ENCODE results near the gene ST8SIA5.

ST8SIA5 gene

DNA sequence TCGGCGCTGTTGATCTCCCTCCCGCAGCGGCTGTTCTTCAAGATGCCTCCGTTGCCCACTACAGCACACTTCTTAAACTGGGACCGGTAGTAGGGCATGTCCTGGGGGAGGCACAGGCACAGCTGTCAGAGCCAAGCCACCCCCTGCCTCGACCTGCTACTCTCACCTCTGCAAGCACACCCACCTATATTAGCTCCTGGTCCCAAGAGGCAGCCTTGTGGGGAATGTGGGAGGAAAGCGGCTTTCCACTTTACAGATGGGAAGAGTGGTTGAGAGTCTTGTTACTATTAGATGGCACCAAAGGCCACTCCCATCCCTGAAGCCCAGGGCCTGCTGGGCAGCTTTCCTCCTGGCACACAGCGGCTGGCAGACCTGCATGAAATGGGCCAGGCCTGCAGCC lies 70.7 kb downstream of the ST8SIA5 start:
- no peaks in the 10 kb centered on the region for H3K4me1 ChIP-seq (ENCODE audit: insufficient read depth, poor library complexity, severe bottlenecking)
- no peaks in the 10 kb centered on the region for H3K27me3 ChIP-seq (ENCODE audit: insufficient read depth, poor library complexity, severe bottlenecking)
- no peaks in the 10 kb centered on the region for H3K36me3 ChIP-seq (ENCODE audit: low read depth)
- no peak overlapping the region for H3K27ac ChIP-seq (ENCODE audit: poor library complexity, severe bottlenecking)
- DNase-seq (ENCODE audit: low spot score) (no peak), ATAC-seq (ENCODE audit: low read depth) (no peak)
- TF ChIP-seq, protein P1, sequence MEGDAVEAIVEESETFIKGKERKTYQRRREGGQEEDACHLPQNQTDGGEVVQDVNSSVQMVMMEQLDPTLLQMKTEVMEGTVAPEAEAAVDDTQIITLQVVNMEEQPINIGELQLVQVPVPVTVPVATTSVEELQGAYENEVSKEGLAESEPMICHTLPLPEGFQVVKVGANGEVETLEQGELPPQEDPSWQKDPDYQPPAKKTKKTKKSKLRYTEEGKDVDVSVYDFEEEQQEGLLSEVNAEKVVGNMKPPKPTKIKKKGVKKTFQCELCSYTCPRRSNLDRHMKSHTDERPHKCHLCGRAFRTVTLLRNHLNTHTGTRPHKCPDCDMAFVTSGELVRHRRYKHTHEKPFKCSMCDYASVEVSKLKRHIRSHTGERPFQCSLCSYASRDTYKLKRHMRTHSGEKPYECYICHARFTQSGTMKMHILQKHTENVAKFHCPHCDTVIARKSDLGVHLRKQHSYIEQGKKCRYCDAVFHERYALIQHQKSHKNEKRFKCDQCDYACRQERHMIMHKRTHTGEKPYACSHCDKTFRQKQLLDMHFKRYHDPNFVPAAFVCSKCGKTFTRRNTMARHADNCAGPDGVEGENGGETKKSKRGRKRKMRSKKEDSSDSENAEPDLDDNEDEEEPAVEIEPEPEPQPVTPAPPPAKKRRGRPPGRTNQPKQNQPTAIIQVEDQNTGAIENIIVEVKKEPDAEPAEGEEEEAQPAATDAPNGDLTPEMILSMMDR (IDR thresholded peaks at IDR 0.05; ENCODE audit: poor library complexity, severe bottlenecking), result no peak
- no peak overlapping the region for H3K4me3 ChIP-seq (ENCODE audit: severe bottlenecking)
- H3K9me3 ChIP-seq (ENCODE audit: severe bottlenecking), result no peaks in the 10 kb centered on the region

DNA sequence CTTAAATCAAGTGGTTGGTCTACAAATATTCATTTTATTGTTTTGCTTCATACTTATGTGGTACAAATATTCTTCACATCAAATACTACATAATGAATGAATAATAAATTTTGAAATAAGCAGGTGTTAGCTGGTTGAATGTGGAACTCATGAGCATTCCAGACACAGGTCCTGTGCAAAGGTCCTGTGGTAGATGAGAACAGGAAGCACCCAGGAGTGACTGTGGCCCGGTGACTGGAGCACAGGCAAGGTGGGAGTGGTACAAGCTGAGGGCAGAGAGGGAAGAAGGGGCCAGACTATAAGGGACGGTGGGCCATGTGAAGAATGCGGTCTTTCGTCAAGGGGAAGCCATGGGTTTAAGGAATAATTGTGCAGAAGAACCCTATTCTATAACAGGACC lies 73.6 kb downstream of the ST8SIA5 start:
- H3K27me3 ChIP-seq (ENCODE audit: insufficient read depth, poor library complexity, severe bottlenecking), result no peaks in the 10 kb centered on the region
- no peak overlapping the region for H3K27ac ChIP-seq (ENCODE audit: poor library complexity, severe bottlenecking)
- no peak for DNase-seq (ENCODE audit: low spot score)
- H3K4me3 ChIP-seq (ENCODE audit: severe bottlenecking), result no peak overlapping the region
- TF ChIP-seq, protein P1 (IDR thresholded peaks at IDR 0.05; ENCODE audit: poor library complexity, severe bottlenecking), result no peak
- no peaks in the 10 kb centered on the region for H3K9me3 ChIP-seq (ENCODE audit: severe bottlenecking)
- no peaks in the 10 kb centered on the region for H3K4me1 ChIP-seq (ENCODE audit: insufficient read depth, poor library complexity, severe bottlenecking)
- ATAC-seq (ENCODE audit: low read depth), result no peak
- H3K36me3 ChIP-seq (ENCODE audit: low read depth), result no peaks in the 10 kb centered on the region

DNA sequence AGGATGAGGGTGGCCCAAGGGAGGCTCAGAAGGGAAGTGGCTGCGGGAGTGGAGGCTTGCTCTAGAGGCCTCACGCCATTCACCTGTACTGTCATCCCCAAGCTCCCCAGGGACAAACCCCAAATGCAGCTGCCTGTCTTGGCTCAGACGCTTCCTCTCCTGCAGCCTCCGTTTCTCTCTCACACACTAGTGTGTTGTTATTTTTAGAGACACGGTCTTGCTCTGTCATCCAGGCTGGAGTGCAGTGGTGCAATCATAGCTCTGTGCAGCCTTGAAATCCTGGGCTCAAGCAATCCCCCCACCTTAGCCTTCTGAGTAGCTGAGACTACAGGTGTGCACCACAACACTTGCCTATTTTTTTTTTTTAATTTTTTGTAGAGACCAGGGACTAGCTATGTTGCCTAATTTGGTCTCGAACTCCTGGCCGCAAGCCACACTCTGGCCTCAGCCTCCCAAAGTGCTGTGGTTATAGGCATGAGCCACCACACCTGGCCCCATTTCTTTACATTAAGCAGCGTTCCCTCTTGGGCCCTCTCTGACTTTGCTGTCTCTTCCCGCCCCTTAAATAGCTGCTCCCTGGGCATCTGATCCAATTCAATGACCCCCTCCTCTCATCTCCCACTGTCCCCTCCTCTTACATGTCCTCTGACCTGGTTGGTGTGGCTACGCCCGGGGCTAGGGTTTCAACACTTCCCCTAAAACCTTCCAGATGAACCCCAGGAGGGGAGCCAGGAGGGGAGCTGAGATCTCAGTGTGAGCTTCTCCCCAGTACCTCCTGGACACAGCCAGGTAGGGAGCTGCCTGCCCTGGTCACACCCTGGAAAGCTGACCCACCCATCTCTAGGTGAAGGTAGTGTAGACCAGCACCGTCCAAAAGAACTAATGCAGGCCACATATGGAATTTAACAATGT lies 75.8 kb downstream of the ST8SIA5 start:
- DNase-seq (ENCODE audit: low spot score), result no peak
- H3K36me3 ChIP-seq (ENCODE audit: low read depth), result no peaks in the 10 kb centered on the region
- no peaks in the 10 kb centered on the region for H3K9me3 ChIP-seq (ENCODE audit: severe bottlenecking)
- H3K4me3 ChIP-seq (ENCODE audit: severe bottlenecking), result no peak overlapping the region
- no peaks in the 10 kb centered on the region for H3K4me1 ChIP-seq (ENCODE audit: insufficient read depth, poor library complexity, severe bottlenecking)
- TF ChIP-seq, protein P1 (IDR thresholded peaks at IDR 0.05; ENCODE audit: poor library complexity, severe bottlenecking), result no peak
- H3K27me3 ChIP-seq (ENCODE audit: insufficient read depth, poor library complexity, severe bottlenecking), result no peaks in the 10 kb centered on the region
- H3K27ac ChIP-seq (ENCODE audit: poor library complexity, severe bottlenecking), result no peak overlapping the region
- ATAC-seq (ENCODE audit: low read depth), result no peak

DNA sequence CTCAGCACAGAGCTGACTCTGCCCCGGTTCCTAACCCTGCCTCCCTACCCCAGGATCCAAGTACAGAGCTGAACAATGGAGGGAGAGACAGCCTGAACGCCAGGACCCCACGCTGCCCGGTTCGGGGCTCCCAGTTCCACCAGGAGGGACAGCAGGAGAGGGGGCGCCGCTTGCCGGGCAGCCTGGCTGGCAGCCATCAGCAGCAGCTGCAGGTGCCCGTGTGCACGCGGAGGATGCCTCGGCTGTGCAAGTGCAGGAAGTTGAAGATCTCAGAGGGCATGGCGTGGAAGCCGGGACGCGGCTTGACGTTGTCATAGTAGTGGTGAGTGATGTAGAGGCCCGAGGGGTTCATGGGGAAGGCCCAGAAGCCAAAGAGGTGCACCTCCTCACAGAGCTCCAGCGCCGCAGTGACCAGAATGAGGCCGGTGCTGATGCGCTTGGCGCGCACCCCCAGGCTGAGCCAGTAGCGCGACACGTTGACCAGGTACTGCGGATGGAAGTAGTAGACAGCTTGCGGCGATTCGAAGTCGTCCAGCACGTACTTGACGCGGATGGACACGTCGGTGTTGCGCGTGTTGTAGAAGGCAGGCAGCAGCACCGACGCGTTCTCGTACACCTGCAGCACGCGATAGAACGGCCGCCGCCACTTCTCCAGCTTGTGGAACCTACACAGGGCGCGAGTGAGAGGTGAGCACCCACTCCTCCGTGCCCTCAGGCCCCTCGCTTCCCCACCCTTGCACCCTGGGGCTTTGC lies 76.8 kb downstream of the ST8SIA5 start:
- H3K4me3 ChIP-seq (ENCODE audit: severe bottlenecking), result no peak overlapping the region
- no peak overlapping the region for H3K27ac ChIP-seq (ENCODE audit: poor library complexity, severe bottlenecking)
- DNase-seq (ENCODE audit: low spot score) (no peak), ATAC-seq (ENCODE audit: low read depth) (no peak)
- H3K4me1 ChIP-seq (ENCODE audit: insufficient read depth, poor library complexity, severe bottlenecking), result no peaks in the 10 kb centered on the region
- H3K27me3 ChIP-seq (ENCODE audit: insufficient read depth, poor library complexity, severe bottlenecking), result no peaks in the 10 kb centered on the region
- TF ChIP-seq, protein P1 (IDR thresholded peaks at IDR 0.05; ENCODE audit: poor library complexity, severe bottlenecking), result no peak
- H3K9me3 ChIP-seq (ENCODE audit: severe bottlenecking), result no peaks in the 10 kb centered on the region
- H3K36me3 ChIP-seq (ENCODE audit: low read depth), result no peaks in the 10 kb centered on the region

Data from RWPE2 (cell line).